D721Med (cell line): ENCODE measurements around the gene ZCCHC2.
A peak's percentile ranks its signal among the peaks of the same experiment; 100 is the strongest.

Experiments
- DNase-seq: peaks from one replicate; pipeline ENCODE4 v3.0.0; 2011; ENCODE audit warnings: low spot score; ENCODE audit not compliant: insufficient read length
- FAIRE-seq: peaks from 2 replicates; lab custom pipeline; 2011; peaks lifted over from hg19 to GRCh38; lab: Jason Lieb, UNC
- TF ChIP-seq, protein P1 (sequence below): IDR thresholded peaks from 2 replicates; pipeline ENCODE4 v1.5.1; 2012; ENCODE audit warnings: mild to moderate bottlenecking, control low read depth; ENCODE audit not compliant: insufficient read depth; ENCODE audit errors: missing control alignments

ZCCHC2 gene

DNA sequence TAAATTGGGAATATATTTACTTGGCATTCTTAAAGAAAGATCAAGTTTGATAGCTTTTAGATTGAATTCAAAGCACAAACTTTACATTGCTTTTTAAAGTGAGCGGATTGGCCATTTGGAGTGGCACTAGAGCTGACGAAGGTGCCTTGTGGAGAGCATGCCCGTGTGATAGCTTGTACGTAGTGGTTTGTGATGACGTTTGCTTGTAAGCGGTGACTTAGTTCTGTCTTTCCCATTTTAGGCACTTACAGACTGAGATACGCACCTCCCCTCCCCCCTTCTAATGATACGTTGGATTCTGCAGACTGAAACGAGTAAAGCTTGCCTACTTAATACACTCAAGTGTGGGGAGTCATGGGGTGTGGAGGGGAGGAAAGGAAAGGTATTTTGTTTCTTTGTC, 53.4 kb downstream of the ZCCHC2 start:
- TF ChIP-seq, protein P1, sequence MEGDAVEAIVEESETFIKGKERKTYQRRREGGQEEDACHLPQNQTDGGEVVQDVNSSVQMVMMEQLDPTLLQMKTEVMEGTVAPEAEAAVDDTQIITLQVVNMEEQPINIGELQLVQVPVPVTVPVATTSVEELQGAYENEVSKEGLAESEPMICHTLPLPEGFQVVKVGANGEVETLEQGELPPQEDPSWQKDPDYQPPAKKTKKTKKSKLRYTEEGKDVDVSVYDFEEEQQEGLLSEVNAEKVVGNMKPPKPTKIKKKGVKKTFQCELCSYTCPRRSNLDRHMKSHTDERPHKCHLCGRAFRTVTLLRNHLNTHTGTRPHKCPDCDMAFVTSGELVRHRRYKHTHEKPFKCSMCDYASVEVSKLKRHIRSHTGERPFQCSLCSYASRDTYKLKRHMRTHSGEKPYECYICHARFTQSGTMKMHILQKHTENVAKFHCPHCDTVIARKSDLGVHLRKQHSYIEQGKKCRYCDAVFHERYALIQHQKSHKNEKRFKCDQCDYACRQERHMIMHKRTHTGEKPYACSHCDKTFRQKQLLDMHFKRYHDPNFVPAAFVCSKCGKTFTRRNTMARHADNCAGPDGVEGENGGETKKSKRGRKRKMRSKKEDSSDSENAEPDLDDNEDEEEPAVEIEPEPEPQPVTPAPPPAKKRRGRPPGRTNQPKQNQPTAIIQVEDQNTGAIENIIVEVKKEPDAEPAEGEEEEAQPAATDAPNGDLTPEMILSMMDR = no peak
- no peak for FAIRE-seq
- no peak for DNase-seq

DNA sequence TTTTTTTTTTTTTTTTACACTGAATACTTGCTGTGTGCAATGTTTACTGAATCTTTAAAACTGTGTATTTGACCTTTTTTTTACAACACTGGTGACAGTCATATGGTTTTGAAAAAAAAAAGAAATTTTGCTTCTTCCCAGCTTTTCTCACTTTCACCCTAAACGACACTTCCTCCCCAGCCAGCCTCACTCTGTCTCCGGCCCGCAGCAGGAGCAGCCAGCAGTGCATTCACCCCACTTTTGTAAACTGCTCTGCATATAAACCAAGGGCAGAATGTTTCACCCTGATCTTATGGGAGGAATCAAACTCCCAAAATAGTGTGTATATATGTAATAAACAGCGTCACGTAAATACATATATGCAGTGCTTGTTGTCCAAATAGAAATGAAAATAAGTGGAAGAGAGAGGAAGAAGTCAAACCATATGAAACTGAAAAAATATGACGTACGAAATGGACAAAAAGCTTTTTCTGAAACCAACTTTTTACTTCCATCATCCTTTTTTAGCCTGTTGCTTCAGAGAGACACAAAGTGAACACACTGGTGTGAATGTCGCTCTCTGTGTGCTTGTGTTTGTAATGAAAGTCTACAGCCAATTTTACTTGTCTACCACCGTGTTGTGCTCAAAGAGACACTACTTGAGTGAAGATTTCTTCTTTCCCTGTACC, 54.2 kb downstream of the ZCCHC2 start:
- TF ChIP-seq, protein P1 = no peak
- FAIRE-seq = no peak

DNA sequence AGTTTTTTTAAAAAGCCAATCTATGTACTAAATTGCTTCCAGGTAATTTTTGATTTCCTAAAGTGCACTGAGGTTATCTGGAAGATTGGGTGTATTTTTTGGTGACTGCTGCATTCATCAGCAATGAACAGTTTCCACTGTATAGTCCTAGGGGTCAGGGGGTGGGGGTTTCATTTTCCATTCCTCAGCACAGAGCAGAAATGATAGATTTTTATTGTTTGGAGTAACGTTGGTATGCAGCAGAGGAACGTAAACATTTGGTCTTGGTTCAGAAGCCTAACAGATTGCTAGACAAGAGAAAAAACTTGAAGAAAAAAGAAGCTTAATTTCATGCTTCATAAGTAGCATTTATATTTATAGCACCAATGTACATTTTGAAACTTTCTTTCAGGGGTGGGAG, 54.9 kb downstream of the ZCCHC2 start:
- no peak for FAIRE-seq
- TF ChIP-seq, protein P1 = no peak

More for the DNA sequence above, 54.2 kb downstream of the ZCCHC2 start:
- DNase-seq = no peak

DNA sequence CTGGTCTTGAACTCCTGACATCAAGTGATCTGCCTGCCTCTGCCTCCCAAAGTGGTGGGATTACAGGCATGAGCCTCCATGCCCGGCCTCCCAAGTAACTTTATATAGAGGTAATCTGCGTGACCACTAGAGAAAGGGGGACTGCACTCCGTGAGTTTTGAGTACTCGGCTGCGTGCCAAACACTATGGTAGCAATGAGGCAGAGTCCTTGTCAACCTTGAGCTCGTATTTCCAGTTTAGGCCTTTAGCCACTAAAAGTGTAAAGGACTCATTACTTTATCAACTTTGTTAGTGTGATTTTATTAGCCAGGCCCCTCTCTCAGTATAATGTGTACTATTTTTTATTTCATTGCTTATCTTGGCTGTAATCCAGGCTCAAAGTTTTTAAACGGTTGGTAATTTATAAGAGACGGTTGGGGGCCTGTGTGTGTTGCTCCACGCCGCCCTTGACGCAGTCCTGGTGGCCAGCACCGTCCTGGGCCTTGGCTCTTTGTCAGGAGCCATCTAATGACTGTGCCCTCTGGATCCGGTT, 56.2 kb downstream of the ZCCHC2 start:
- DNase-seq (no peak), FAIRE-seq (peak; percentile 92)
- TF ChIP-seq, protein P1 = no peak

More for the DNA sequence above, 54.9 kb downstream of the ZCCHC2 start:
- no peak for DNase-seq

DNA sequence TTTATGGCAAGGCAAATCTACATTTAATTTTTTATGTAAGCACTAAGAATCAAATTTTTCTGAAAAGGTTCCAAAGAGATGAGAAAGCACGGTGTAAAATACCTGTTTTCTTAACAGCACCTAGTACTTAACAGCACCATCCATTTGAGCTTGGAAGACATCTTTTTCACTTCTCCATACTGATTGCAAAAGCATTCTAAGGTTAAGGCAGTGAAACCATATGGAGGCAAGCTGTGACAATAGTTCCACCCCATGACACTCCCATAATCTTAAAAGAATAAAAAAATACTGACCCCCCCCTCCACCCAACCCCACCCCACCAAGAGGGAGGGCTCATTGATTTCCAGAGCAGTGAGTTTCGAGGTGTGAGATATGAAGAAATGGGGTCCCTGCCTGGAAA, 60.6 kb downstream of the ZCCHC2 start:
- TF ChIP-seq, protein P1 = no peak
- DNase-seq = no peak
- FAIRE-seq = peak; percentile 95

DNA sequence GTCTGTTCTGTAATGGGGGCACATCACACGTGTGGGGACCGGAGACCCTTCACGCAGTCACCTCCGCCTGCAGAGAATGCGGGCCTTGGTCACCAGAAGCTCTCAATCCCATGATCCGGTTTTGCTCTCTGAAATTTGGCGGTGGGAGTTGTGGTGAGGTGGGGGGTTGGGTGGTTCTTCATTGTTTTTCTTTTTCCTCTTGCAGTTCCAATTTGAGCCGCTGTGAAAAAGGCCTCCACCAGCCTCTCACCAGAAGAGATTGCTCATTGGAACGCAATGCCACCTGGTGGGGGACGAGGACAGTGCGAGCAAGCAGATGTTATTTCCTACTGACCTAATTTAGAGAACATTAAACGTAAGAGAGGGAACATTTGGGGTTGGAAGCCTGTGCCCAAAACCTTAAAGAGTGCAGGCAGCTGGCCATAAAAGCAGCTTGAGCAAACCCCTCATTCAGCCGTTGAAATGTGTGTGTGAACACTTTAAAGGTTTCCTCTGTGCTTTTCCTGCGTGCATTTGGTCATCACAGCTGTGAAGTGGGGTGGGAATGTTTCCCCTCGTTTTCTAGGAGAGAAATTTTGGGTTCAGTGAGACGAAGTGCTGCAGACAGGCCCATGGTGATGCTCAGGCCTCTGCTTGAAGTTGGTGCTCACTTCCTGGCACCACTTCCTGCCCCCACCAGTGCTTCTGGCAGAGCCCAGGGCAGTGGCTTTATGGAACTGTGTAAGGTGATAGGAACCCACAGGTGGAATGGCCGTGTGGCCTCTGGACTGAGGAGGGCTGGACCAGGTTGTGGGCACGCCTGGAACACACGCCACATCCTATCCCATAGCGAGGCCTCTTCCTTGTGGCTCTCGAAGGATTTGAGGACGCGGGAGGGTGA, 61.7 kb downstream of the ZCCHC2 start:
- DNase-seq (peak; percentile 98), FAIRE-seq (peak; percentile 100)
- TF ChIP-seq, protein P1 = peak; percentile 99
